ENCODE results near the gene PTAFR.

GRCh38 chr1:28122183-28122582, 54.3 kb downstream of the PTAFR start:
- no peak for TF ChIP-seq CTCF (IDR thresholded peaks at IDR 0.05; ENCODE audit: low read depth, low read length)
- no peak for TF ChIP-seq POLR2A (IDR thresholded peaks at IDR 0.05; ENCODE audit: extremely low read depth, insufficient read length)
